Astrocyte (in vitro differentiated cells and primary cell): Measurements from ENCODE around the gene IFNA1.

ENCODE experiments used
- CTCF ChIP-seq: IDR thresholded peaks from 2 replicates; pipeline ENCODE4 v1.5.1; 2011; ENCODE audit warnings: low read depth, mild to moderate bottlenecking, inconsistent platforms, low read length, moderate library complexity; ENCODE audit not compliant: insufficient read depth
- EZH2 ChIP-seq: IDR thresholded peaks from 2 replicates; pipeline ENCODE4 v1.6.1; 2012; ENCODE audit warnings: mild to moderate bottlenecking, low read length, inconsistent platforms; ENCODE audit not compliant: insufficient read depth

- TF ChIP-seq CTCF (no peak), EZH2 (no peak)
Observed at GRCh38 chr9:21450733-21451394, 10.6 kb downstream of the IFNA1 start.
